DMS 273 (cell line): ENCODE data around the gene AFF3.
"Not testable (repeated sequence)": the region's sequence is repeated elsewhere in the genome, so short reads cannot be mapped to it uniquely, and the experiment has no call there.

Source experiments
- DNase-seq: peaks from one replicate; lab custom pipeline; 2025; ENCODE audit not compliant: unreplicated experiment; lab: John Stamatoyannopoulos, UW

Gene AFF3

DNA sequence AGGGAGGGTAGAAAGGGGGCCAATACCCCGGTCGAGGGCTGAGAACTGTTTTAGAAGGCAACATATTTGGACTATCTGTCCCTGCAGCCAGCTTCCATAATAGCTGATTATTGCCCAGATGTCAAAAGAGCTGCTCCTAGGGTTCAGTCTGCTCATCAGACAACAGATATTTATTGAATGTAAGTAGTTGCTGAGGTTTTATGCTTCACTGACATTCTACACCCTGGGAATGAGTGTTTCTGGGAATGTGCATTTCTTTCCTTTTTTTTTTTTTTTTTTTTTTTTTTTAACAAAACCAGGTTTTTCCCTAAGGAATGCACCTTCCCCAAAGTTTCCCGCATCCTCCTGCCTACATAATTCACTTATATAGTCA is 33.8 kb downstream of the AFF3 start:
- DNase-seq: peak; percentile 45

DNA sequence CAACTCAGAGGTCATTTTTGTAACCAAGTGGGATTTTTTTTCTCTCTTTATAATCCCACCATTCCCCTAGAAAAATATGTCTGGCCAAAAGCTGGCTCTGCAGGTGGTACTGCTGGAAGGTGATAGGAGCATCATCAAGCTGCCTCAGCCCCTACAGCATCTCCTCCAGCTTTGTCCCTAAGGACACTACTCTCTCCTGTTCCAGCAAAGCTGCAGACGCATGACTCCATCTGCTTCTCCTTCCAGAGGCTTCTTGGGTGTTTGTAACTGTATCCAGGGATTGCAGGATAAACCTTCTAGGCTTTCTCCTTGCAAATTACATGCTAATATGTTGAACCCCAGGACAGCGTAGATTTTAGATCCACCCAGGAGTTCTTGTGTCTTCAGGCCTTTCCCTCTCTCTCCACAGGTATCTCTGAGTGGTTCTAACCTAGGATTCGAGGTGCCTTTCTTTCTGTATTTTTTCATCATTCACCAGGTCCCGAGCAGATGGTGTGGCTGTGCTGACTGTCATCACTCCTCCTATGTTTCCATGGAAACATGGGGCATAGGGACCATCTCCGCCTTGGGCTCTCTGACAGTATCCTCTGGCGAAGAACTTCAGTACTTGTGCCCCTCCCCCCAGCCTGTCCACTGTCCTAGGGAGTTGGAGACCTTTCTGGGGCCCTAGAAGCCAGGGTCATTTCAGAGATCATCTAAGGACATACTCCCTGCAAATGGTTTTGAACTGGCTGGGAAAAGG is 34.3 kb downstream of the AFF3 start:
- peak; percentile 78 for DNase-seq

DNA sequence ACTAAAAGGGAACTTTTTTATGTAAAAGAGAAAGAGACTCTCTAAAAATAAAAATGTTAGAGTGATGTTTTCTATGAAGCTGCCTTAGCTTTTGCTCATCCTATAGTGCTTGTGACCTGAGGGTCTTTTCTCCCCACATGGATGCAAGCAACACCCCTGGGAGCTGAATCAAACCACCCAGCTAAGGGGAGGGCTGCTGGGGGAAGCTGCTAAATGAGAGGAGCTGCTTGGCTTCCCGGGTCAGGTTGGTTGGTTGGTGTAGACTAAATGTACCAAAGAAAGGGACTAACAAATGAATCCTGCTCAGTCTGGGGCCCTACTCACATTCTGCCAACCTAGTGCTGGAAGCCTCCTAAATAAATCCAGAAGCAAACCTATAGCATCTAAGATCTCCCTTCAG is 35.0 kb downstream of the AFF3 start:
- DNase-seq: no peak

DNA sequence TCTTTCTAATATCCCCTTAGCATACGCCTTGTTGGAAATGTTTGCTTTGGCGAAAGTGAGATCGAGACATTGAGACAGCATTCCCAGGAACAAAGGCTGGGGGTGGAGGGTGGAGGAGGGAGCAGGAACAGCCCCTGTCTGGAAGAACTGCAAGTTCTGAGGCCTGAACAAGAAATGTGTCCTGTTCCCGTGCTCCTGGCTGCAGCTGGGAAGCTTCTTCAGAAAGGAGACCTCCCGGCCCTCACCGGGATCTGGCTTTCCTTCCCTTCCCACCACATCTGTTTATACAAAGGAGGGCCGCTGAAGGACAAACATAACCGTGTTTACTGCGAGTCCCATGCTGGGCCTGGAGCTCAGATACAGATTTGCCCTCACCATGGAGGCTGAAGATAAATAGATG is 35.9 kb downstream of the AFF3 start:
- DNase-seq: no peak

DNA sequence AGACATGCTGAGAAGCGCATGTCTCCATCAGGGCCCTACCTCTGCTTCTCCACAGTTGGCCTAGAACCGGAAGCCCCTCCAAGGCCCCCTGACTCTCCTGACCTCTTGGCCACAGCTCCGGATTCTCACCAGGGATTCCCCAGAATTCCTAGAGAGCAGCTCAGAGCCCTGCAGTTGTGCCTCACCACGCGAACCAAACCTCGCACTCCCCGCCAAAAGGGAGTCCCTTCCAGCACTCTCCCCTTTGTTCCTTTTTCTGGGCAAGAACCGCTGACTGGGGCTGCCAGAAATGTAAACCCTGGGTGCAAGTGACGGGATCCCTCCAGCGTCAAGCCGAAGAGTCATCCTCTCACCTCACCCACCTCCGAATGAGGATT is 36.7 kb downstream of the AFF3 start:
- no peak for DNase-seq

DNA sequence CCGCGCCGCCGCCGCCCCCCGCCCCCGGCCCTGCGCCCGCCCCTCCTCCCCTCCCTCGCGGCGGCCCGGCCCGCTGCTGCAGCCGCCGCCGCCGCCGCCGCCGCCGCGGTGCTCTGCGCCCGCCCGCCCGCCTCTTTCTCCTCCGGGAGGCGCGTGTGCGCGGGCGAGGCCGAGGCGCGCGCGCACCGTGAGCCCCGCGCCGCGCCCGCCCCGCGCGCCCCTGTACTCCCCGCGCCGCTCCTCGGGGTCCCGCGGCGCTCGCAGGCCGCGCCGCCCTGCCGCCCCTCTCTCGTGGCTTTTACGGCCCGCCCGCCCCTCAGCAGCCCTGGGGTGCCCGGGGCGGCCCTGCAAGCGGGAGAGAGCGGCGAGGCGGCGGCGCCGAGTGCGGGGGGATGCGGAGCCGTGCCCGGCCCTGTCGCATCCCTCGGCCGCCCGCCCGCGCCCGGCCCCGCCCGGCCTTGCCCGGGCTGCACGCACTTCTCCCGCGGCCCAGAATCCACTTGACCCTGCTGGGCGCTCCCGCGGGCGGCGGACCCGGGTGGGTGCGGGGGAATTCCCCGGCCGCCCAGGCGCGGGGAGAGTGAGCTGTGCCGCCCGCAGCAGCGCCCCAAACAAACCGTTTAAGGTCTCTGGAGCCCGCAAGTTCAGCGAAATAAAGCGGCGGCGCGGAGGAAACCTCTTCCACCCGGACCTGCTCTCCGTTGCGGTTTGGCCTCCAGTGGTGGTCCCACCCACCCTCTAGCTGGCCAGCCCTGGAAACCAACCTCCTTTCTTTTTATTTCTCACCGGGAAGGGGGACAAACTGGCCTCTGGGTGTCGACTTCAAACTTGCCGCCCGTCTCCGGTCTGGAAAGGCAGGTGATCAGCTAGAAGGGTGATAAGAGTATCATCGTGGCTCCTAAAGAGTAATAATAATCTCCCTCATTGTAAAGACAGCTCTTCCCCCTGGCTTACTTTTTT is 37.4 kb downstream of the AFF3 start:
- DNase-seq: peak; percentile 79

DNA sequence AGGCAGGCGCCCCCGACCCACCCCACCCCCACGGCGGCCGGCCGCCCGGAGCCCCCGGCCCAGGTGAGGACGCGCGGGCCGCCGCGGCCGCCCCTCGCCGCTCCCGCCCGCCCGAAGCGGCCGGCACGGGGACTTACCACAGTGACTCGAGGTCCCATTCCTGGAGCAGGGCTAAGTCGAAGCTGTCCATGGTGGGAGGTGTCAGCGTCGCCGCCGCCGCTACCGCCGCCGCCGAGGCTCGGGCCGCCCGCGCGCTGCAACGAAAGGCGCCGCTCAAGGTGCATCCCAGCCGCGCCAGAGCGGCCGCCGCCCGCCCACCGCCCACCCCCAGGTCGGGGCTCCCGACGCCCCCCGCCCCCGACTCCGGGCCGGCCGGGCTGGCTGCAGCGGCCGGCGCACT is 38.1 kb downstream of the AFF3 start:
- peak; percentile 48 for DNase-seq

DNA sequence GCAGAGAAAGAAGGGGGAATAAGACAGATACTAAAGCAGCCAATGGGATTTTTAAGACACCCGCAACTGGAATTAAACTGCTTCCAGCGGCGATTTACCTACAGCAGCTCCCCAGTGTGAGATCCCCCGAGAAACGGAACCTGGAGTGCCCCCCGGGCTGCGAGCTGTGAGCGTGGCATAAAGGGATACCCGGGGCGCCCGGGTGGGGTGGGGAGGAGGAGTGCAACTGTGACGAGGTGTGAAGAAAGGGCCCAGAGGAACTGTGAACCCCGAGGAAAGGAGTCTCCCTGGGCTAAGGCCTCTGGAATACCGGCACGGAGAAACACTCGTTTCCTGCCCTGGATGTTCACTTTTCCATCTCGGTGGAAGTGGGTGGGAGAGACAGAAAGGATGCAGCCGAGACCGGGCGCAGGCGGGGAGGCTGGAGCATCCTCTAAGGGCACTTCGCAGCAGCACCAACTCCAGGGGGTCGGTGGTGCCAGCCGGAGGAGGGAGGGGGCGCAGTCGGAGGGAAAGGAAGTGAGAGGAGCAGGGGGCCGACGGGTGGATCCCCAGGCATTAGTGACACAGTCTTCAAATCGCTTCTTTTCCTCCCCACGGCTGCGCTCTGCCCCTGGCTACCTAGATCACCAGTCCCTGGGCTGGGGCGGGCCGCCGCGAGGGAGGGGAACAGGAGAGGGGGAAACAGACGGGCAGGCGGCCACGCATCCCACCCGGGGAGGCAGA is 38.7 kb downstream of the AFF3 start:
- peak; percentile 11 for DNase-seq

DNA sequence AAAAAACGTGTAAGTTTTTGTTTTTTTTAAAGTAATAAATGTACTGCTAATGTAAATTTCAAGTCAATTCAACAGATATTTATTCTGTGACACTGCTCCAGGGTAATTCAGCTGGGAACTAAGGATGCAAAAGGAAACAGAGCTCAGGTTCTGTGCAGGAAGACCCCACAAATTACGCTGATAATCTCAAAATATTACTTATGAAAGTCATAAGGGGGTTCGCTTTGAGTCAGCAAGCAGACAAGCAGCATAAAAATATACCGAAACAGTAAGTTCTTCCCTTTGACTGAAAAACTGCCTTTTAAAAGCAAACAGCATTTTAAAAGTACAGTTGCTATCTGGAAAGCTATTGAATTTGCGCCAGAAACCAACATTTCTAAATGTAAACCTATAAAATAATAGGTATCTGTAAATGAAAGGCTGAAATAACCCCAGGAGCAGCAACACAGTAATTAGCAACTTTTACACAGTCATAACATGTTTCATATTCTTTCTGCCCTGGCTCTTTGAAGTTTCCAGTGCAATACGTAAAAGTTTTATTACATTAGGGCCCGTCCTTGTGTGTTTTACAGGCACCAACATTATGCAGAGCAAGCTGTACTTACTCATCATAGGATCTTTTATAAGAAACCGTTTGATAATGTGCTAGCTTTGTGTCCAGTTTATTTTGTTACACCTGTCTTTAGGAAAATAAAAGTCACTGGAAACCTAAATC is 39.8 kb downstream of the AFF3 start:
- DNase-seq: not testable (repeated sequence)

DNA sequence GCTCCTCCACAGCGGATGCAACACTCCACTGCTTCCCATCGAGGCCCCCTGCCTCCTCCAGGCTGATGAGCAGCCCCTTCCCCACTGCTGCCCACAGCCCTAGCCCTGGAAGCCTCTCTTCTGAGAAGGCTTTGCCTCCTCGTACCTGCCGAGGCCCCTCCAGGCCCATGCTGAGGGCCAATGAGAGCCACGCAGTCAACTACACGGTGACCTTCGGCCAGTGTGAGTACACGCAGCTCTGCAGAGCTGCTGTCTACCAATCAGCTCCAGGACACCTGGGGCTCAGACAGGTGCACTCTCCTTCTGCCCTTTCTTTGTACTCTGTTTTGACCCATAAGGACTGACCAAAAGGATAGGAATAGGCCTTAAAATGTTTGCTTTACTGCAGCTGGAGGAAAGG is 43.5 kb downstream of the AFF3 start:
- DNase-seq: not testable (repeated sequence)

DNA sequence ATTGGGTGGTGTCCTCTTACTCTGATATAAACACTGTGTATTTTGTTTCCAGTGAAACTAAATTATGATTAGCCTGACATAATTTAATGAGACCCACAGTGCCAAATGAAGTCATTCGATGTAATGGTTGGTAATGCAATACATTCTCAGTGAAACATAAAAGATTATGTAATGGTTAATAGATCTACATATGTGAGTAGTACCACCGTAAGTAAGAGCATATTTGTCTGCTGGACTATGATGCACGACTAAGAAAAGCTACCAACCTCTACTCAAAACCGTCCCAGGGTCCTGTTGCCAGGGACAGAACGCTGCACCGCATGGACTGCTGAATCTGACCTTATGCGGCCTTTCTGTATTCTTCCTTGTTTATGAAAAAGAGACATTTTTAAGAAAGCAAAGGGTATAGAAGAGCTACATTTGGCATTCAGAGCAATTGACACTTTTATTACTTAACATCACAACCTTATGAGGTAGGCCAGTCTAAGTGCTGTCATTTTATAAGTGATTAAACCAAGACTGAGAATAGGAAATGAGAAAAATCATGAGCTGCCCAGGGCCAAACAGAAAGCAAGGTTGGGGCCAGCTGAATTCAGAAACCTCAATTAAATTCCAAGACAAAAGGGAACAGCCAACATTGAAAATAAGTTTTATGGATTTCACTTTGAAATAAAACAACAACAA is 44.6 kb downstream of the AFF3 start:
- DNase-seq: not testable (repeated sequence)

DNA sequence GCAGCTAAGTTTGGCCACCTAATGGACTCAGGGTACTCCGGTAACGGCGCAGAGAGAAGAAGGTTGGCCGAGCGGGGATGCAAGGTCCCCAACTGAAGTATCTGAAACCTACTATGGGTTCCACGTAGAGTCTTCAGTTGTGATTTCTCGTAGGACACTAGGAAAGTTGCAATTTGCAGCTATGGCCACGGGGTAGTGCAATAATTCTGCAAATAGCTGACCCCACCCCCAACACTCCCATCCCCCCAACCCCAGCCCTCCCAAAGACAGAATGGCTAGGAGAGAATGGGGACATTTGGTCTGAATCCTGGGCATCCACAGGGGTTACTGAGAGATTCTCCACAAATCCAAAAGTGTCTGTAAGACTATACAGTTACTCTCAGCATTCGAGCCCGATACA is 46.5 kb downstream of the AFF3 start:
- DNase-seq: not testable (repeated sequence)

DNA sequence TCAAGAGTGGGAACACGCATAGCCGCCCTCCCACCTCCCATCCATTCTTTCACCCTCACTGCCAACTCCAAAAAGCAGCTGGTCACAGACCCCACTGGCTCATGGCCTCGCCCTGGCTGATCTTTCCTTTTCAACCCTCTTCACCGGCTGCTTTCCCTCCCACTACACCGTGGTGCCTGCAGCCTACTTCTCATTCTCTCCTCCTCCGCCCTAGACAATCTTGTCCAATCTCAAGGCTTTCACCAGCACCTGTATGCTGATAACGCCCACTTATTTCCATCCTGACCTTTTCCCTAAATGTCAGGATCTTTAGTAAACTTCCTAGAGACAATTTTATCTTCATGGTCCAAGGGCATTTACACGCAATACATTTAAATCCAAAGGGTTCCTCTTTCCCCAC is 50.6 kb downstream of the AFF3 start:
- not testable (repeated sequence) for DNase-seq

DNA sequence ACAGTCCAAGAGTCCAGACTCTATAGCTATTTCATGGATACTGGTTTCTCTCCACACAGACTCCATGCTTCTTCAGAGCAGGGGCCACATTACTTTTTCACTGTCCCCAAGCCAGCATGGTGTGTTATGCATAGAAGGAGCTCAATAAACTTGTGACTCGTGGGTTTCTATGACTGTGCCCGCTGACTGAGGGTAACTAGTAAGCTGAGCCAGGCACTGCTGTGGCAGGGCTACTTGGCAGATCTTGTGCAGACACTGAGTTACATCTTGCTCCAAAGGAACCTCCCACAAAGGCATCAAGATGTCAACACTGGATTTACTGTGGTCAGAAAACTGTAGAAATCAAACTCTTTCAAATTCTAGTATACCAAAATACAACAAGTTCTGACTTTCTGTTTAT is 56.6 kb downstream of the AFF3 start:
- DNase-seq: not testable (repeated sequence)

DNA sequence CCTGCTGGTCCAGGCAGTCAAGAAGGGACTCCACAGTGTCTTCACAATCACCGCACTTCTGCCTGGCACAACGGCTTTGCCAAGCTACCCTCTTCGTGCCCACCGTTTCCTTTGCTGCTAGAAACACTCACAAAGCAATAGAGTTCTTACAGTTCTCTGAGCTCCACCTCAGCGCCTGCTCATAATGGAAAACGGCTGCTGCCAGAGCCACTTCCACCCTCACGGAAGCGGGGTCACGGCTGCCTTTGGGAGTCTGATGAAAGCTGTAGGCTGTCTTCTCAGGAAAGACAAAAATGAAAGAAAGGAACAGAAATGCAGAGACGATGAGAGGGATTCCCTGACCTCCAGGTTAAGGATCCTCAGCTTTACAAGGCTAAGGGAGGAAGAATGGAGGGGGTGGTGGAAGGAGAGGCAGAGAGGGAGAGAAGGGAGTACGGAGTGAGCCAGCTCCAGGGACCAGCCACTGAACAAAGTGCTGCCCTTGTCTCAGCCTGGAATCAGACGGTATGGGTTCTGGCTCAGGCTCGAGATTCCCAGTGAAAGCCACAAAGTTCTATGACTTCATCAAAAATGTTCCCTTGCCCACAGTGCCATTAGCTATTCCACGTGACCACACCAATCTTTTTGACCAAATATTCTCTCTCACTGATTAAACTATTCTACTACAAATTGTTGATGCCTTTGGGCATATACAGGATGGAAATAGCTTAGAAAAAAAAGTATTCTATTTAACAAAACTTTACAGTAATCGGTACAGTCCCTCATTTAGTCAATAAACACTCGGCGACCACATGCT is 58.8 kb downstream of the AFF3 start:
- DNase-seq: not testable (repeated sequence)

DNA sequence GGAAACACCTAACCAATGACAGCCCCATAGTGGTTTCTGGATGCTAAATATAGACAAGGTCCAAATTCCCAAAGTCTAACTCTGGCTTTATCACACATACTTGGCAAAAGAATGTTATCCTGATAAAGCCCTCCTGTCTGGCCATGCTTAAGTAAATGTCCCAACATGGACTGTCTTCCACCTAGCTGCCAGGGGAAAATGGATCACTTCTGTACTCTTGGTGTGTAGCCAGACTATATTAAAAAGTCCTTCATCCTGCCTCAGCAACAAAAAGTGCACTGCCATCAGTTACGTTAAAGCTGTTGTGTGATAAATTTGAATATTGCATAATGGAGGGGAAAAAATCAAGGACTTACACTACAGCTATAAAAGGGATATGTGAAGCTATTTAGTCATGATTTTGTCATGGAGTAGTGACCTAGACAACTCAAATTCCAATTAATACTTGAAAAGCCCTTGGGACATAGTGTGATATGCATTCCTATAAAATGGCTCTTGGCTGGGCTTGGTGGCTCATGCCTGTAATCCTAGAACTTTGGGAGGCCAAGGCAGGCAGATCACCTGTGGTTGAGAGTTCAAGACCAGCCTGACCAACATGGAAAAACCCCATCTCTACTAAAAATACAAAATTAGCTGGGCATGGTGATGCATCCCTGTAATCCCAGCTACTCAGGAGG is 60.0 kb downstream of the AFF3 start:
- not testable (repeated sequence) for DNase-seq

DNA sequence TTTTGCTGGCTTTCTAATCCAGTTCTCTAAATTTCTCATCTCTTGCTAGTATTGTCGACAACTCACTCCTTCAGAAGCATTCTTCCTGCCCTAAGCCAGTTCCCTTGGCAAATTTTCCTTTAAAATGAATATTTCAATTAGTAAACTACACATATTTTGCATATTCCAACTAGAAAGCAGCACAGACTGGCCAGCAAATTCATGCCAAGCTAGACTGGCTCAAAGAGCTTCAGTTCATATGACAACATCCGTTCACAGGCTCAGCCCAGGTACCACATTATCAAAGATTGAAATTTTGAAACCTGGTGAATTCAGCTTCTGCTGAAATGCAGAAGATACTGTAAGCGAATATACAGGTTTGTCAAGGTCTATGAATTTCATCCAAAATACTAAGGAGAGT is 64.5 kb downstream of the AFF3 start:
- DNase-seq: no peak

DNA sequence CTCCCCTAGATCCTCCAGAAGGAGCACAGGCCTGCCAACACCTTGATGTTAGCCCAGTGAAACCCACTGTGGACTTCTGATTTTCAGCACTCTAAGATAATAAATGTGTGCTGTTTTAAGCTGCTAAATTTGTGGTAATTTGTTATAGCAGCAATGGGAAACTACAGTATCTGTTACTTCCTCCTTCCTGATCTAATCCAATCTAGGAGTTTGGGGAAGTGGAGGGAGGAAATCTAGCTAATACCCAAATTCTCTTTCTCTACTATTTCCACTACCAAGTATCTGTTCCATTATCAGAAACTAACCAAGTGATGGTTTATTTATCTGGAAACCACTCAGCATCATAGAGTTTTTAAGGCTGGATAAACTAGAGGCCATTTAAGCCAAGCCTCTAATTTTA is 64.9 kb downstream of the AFF3 start:
- DNase-seq: no peak

DNA sequence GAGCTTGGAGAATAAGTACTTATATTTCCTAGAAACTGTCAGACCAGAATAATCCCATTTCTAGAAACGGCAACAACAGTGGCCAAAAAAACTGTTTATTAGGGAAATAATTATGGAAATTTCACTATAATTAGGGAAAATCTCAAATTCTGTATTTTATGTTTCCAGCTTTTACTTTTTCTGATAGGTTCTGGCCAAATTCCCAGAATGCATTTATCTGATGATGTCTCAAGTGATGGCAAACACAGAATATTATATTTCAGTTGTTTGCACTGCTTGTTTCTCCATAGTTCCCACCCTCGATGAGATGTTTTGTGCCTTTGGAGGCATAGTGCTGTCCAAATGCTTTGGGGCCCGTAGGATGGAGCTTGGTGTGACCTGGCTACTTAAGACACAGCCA is 66.9 kb downstream of the AFF3 start:
- DNase-seq: no peak
